KMS-11 (cell line): ENCODE measurements around the gene DRD4.
"Not testable (repeated sequence)": the region's sequence is repeated elsewhere in the genome, so short reads cannot be mapped to it uniquely, and the experiment has no call there.

ENCODE experiments used
- H2AFZ ChIP-seq: fragments of 200-600 bp; sonication (generic); 2 replicates; pipeline ENCODE4 v1.6.1; 2016; ENCODE audit warnings: antibody characterized with exemption, mixed run types, low read depth
- H3K27ac ChIP-seq: fragments of 200-600 bp; sonication (generic); 2 replicates; pipeline ENCODE4 v1.6.1; 2016; ENCODE audit warnings: mild to moderate bottlenecking, mixed run types
- H3K27me3 ChIP-seq: fragments of 200-600 bp; sonication (generic); 2 replicates; pipeline ENCODE4 v1.6.1; 2017; ENCODE audit warnings: mild to moderate bottlenecking, low read depth, mixed run types, moderate library complexity; ENCODE audit not compliant: insufficient read depth
- H3K36me3 ChIP-seq: fragments of 200-600 bp; sonication (generic); 2 replicates; pipeline ENCODE4 v1.6.1; 2017; ENCODE audit warnings: mild to moderate bottlenecking, mixed run types; ENCODE audit not compliant: insufficient read depth
- H3K4me1 ChIP-seq: fragments of 200-600 bp; sonication (generic); 2 replicates; pipeline ENCODE4 v1.6.1; 2016; ENCODE audit warnings: mild to moderate bottlenecking, low read depth, mixed run types; ENCODE audit not compliant: poor library complexity, severe bottlenecking
- H3K4me2 ChIP-seq: fragments of 200-600 bp; sonication (generic); 2 replicates; pipeline ENCODE4 v1.7.0; 2016; ENCODE audit warnings: mild to moderate bottlenecking, mixed run types
- H3K4me3 ChIP-seq: fragments of 200-600 bp; sonication (generic); IDR thresholded peaks from 2 replicates; pipeline ENCODE4 v1.6.1; 2017; ENCODE audit warnings: low read depth, low read length, mixed read lengths; ENCODE audit not compliant: insufficient read depth
- H3K79me2 ChIP-seq: fragments of 200-600 bp; sonication (generic); 2 replicates; pipeline ENCODE4 v1.6.1; 2016; ENCODE audit warnings: low read depth, mixed run types; ENCODE audit not compliant: insufficient read depth
- H3K9ac ChIP-seq: fragments of 200-600 bp; sonication (generic); 2 replicates; pipeline ENCODE4 v1.6.1; 2016; ENCODE audit warnings: mild to moderate bottlenecking, mixed run types
- H4K20me1 ChIP-seq: fragments of 200-600 bp; sonication (generic); 2 replicates; pipeline ENCODE4 v1.6.1; 2016; ENCODE audit warnings: mild to moderate bottlenecking, mixed run types; ENCODE audit not compliant: insufficient read depth
- CTCF ChIP-seq: fragments of 200-600 bp; sonication (generic); conservative IDR thresholded peaks from 2 replicates; pipeline ENCODE4 v1.6.1; 2017; ENCODE audit warnings: low read depth, mild to moderate bottlenecking, antibody characterized with exemption, low read length, moderate library complexity, mixed read lengths

DRD4 gene

GRCh38 chr11:650482-650881 lies 13.4 kb downstream of the DRD4 start:
- H3K9ac ChIP-seq, result no peak overlapping the region
- peaks cover 22% of the 10 kb centered on the region for H3K4me1 ChIP-seq
- H4K20me1 ChIP-seq, result no peaks in the 10 kb centered on the region
- TF ChIP-seq CTCF, result no peak
- no peaks in the 10 kb centered on the region for H3K79me2 ChIP-seq
- H2AFZ ChIP-seq, result no peak overlapping the region
- no peaks in the 10 kb centered on the region for H3K36me3 ChIP-seq
- H3K4me3 ChIP-seq, result no peak overlapping the region
- no peak overlapping the region for H3K4me2 ChIP-seq
- no peak overlapping the region for H3K27ac ChIP-seq
- H3K27me3 ChIP-seq, result no peaks in the 10 kb centered on the region

- not testable (repeated sequence) for H3K4me3 ChIP-seq, H3K4me2 ChIP-seq, H3K9ac ChIP-seq, H3K27me3 ChIP-seq, H2AFZ ChIP-seq, H3K79me2 ChIP-seq, H4K20me1 ChIP-seq, H3K4me1 ChIP-seq, H3K27ac ChIP-seq, H3K36me3 ChIP-seq
These were observed 16.1 kb downstream of the DRD4 start for GRCh38 chr11:653136-653535.

GRCh38 chr11:653837-654236 lies 16.8 kb downstream of the DRD4 start:
- no peaks in the 10 kb centered on the region for H3K36me3 ChIP-seq
- no peaks in the 10 kb centered on the region for H3K27me3 ChIP-seq
- H3K4me1 ChIP-seq, result no peaks in the 10 kb centered on the region
- no peaks in the 10 kb centered on the region for H4K20me1 ChIP-seq
- no peak overlapping the region for H3K9ac ChIP-seq
- no peak for TF ChIP-seq CTCF
- H2AFZ ChIP-seq, result no peak overlapping the region
- no peak overlapping the region for H3K4me3 ChIP-seq
- no peak overlapping the region for H3K4me2 ChIP-seq
- no peak overlapping the region for H3K27ac ChIP-seq
- no peaks in the 10 kb centered on the region for H3K79me2 ChIP-seq

GRCh38 chr11:654444-654843 lies 17.4 kb downstream of the DRD4 start:
- not testable (repeated sequence) for H3K4me2 ChIP-seq, H3K4me1 ChIP-seq, H4K20me1 ChIP-seq, H3K27me3 ChIP-seq, H3K79me2 ChIP-seq, H2AFZ ChIP-seq, H3K9ac ChIP-seq, H3K27ac ChIP-seq, H3K36me3 ChIP-seq, H3K4me3 ChIP-seq

- no peak for TF ChIP-seq CTCF
- H4K20me1 ChIP-seq, result no peaks in the 10 kb centered on the region
These were observed 18.1 kb downstream of the DRD4 start for GRCh38 chr11:655036-655726.

More at GRCh38 chr11:655036-655726, 18.1 kb downstream of the DRD4 start:
- Histone ChIP-seq H3K4me1 (no peaks in the 10 kb centered on the region), H3K4me3 (no peak overlapping the region), H2AFZ (no peak overlapping the region), H3K4me2 (no peak overlapping the region), H3K9ac (no peak overlapping the region), H3K79me2 (no peaks in the 10 kb centered on the region), H3K27me3 (no peaks in the 10 kb centered on the region), H3K27ac (no peak overlapping the region), H3K36me3 (no peaks in the 10 kb centered on the region)
